GM12878 (cell line): ENCODE measurements around the gene COL4A1.

Source experiments
- ATF2 ChIP-seq: IDR thresholded peaks from 2 replicates; pipeline ENCODE4 v1.6.1; 2012; ENCODE audit warnings: low read length, inconsistent platforms
- ATF3 ChIP-seq: IDR thresholded peaks from 2 replicates; pipeline ENCODE4 v1.6.1; 2011; ENCODE audit warnings: low read depth, mild to moderate bottlenecking, low read length, moderate library complexity, borderline replicate concordance; ENCODE audit errors: extremely low read depth
- BHLHE40 ChIP-seq, 2 experiments: fragments of 450-650 bp in 1 of 2; IDR thresholded peaks; 2 replicates each; pipeline ENCODE4 v1.6.1; 2011 to 2017; ENCODE audit warnings: low read depth in 2 of 2, borderline replicate concordance in 1 of 2, improper control_type of control experiment in 1 of 2, low read length in 1 of 2, mild to moderate bottlenecking in 1 of 2
- CTCF ChIP-seq, 3 experiments: IDR thresholded peaks in 2 of 3; conservative IDR thresholded peaks in 1 of 3; 2 replicates each; pipeline ENCODE4 v1.5.1; 2011; ENCODE audit warnings: low read depth in 3 of 3, low read length in 3 of 3, mild to moderate bottlenecking in 3 of 3, control low read depth in 2 of 3, moderate library complexity in 2 of 3, inconsistent platforms in 1 of 3, mixed read lengths in 1 of 3; ENCODE audit not compliant: control insufficient read depth in 2 of 3, insufficient read depth in 1 of 3; ENCODE audit errors: extremely low read depth in 1 of 3
- ESRRA ChIP-seq: IDR thresholded peaks from 2 replicates; pipeline ENCODE4 v1.6.1; 2012; ENCODE audit warnings: mild to moderate bottlenecking, low read length, improper control_type of control experiment
- EZH2 ChIP-seq: IDR thresholded peaks from 2 replicates; pipeline ENCODE4 v1.6.1; 2012; ENCODE audit warnings: low read depth, mild to moderate bottlenecking, control low read depth, inconsistent platforms, low read length, borderline replicate concordance; ENCODE audit not compliant: control insufficient read depth
- HDGF ChIP-seq: fragments of 450-650 bp; IDR thresholded peaks from 2 replicates; pipeline ENCODE4 v1.6.1; 2016; ENCODE audit warnings: antibody characterized with exemption
- MXI1 ChIP-seq: fragments of 150-350 bp; IDR thresholded peaks from 2 replicates; pipeline ENCODE4 v1.6.1; 2011; ENCODE audit warnings: low read depth, mild to moderate bottlenecking, inconsistent platforms, low read length, improper control_type of control experiment
- NR2C2 ChIP-seq: IDR thresholded peaks from 2 replicates; pipeline ENCODE4 v1.6.1; 2011; ENCODE audit warnings: borderline replicate concordance, low read depth; ENCODE audit not compliant: control insufficient read depth, insufficient read length
- POLR2A ChIP-seq: IDR thresholded peaks from 2 replicates; pipeline ENCODE4 v1.6.1; 2011; ENCODE audit warnings: low read depth, mild to moderate bottlenecking, low read length
- POLR2AphosphoS5 ChIP-seq: IDR thresholded peaks from 2 replicates; pipeline ENCODE4 v1.6.1; 2011; ENCODE audit warnings: mild to moderate bottlenecking, low read length, inconsistent platforms

GRCh38 chr13:110125613-110126272, 181.2 kb downstream of the COL4A1 start:
- TF ChIP-seq EZH2: no peak
- TF ChIP-seq MXI1: no peak
- TF ChIP-seq ATF3: no peak
- no peak for TF ChIP-seq ESRRA
- no peak for TF ChIP-seq POLR2AphosphoS5
- no peak for TF ChIP-seq BHLHE40 (IDR thresholded peaks at IDR 0.05; ENCODE audit: borderline replicate concordance in 1 of 2, low read depth in 2 of 2, low read length in 1 of 2)
- no peak for TF ChIP-seq CTCF (IDR thresholded peaks at IDR 0.05 in 2 of 3, conservative IDR thresholded peaks at IDR 0.05 in 1 of 3; ENCODE audit: control insufficient read depth in 2 of 3, extremely low read depth in 1 of 3, insufficient read depth in 1 of 3, low read depth in 3 of 3, low read length in 3 of 3)
- no peak for TF ChIP-seq NR2C2
- no peak for TF ChIP-seq ATF2
- no peak for TF ChIP-seq POLR2A
- TF ChIP-seq HDGF: no peak
